B cell (primary cell): ENCODE results near the gene ANKRD33B. TPM values are rescaled to one million over a fixed set of nuclear protein-coding genes. Genes with fewer than 3 reads are reported as not detected.

Source experiments
- ATAC-seq: fragments of 200-7000 bp; cut with Tn5 transposase; one replicate; pipeline ENCODE4 v1.10.0; 2021; ENCODE audit warnings: low read depth, mild to moderate bottlenecking, moderate number of reproducible peaks, moderate library complexity
- CTCF ChIA-PET: fragments of 350-600 bp; sonication (Branson Sonifier 250); formaldehyde crosslinking; loops from one replicate; lab custom pipeline; 2021; ENCODE audit warnings: antibody characterized with exemption, inconsistent platforms; lab: Charles Lee
- POLR2A ChIA-PET: fragments of 350-600 bp; sonication (Branson Sonifier 250); formaldehyde crosslinking; loops from one replicate; lab custom pipeline; 2021; ENCODE audit warnings: antibody characterized with exemption; lab: Charles Lee
- DNase-seq: peaks from one replicate; pipeline ENCODE4 v3.0.0; 2013
- H2AFZ ChIP-seq: 2 replicates; pipeline ENCODE4 v1.6.1; 2012; ENCODE audit warnings: mild to moderate bottlenecking, low read depth, low read length; ENCODE audit not compliant: insufficient read depth, poor library complexity, severe bottlenecking
- H3K27ac ChIP-seq, 2 donors: 1 replicate in 1 of 2; 2 replicates in 1 of 2; pipeline ENCODE4 v1.5.1; 2012 to 2013; ENCODE audit warnings: low read length in 2 of 2, mild to moderate bottlenecking in 2 of 2, moderate library complexity in 1 of 2
- H3K27me3 ChIP-seq, 4 experiments: fragments of 200-600 bp in 1 of 4; sonication (generic) in 1 of 4; replicated peaks in 1 of 4; 1 replicate in 2 of 4; 2 replicates in 2 of 4; pipeline versions ENCODE4 v1.6.1 to v1.7.0; 2013 to 2016; ENCODE audit warnings: low read length in 3 of 4, mild to moderate bottlenecking in 2 of 4, mixed read lengths in 1 of 4, moderate library complexity in 1 of 4; ENCODE audit not compliant: insufficient read depth in 4 of 4, control insufficient read depth in 3 of 4; ENCODE audit errors: control extremely low read depth in 1 of 4
- H3K36me3 ChIP-seq, 2 experiments: replicated peaks in 1 of 2; 1 replicate in 1 of 2; 2 replicates in 1 of 2; pipeline versions ENCODE4 v1.6.1 to v1.7.1; 2013; ENCODE audit warnings: low read length in 1 of 2; ENCODE audit not compliant: insufficient read depth in 2 of 2, control insufficient read depth in 1 of 2; ENCODE audit errors: control extremely low read depth in 1 of 2, extremely low read depth in 1 of 2
- H3K4me1 ChIP-seq, 2 donors: fragments of 200-600 bp in 1 of 2; sonication (generic) in 1 of 2; 1 replicate in 1 of 2; 2 replicates in 1 of 2; pipeline versions ENCODE4 v1.5.1 to v1.6.1; 2013 to 2017; ENCODE audit warnings: low read length in 2 of 2; ENCODE audit not compliant: control insufficient read depth in 2 of 2, insufficient read depth in 2 of 2
- H3K4me2 ChIP-seq: replicated peaks from 2 replicates; pipeline ENCODE3; 2012; ENCODE audit warnings: mild to moderate bottlenecking, low read depth, low read length; ENCODE audit not compliant: poor library complexity, severe bottlenecking
- H3K4me3 ChIP-seq, 5 experiments: fragments of 200-600 bp in 1 of 5; sonication (generic) in 1 of 5; 1 replicate in 3 of 5; 2 replicates in 2 of 5; pipeline versions ENCODE4 v1.5.1 to v1.7.0; 2011 to 2016; ENCODE audit warnings: low read length in 4 of 5, mild to moderate bottlenecking in 4 of 5, low read depth in 2 of 5, control low read depth in 1 of 5, moderate library complexity in 1 of 5; ENCODE audit not compliant: insufficient read depth in 1 of 5; ENCODE audit errors: control extremely low read depth in 1 of 5, extremely low read depth in 1 of 5
- H3K79me2 ChIP-seq: fragments of 200-600 bp; sonication (generic); one replicate; pipeline ENCODE4 v1.6.0; 2016; ENCODE audit warnings: low read length; ENCODE audit not compliant: control insufficient read depth, insufficient read depth
- H3K9ac ChIP-seq: fragments of 200-600 bp; sonication (generic); 2 replicates; pipeline ENCODE4 v1.6.1; 2017; ENCODE audit warnings: mild to moderate bottlenecking, low read length, moderate library complexity
- H3K9me3 ChIP-seq, 3 donors: one replicate each; pipeline versions ENCODE4 v1.6.1 to v1.7.1; 2013; ENCODE audit warnings: low read length in 2 of 3; ENCODE audit not compliant: control insufficient read depth in 2 of 3, insufficient read depth in 1 of 3; ENCODE audit errors: control extremely low read depth in 1 of 3
- H4K20me1 ChIP-seq: 2 replicates; pipeline ENCODE4 v1.6.0; 2012; ENCODE audit warnings: mild to moderate bottlenecking, low read length; ENCODE audit not compliant: insufficient read depth, control insufficient read depth, poor library complexity, severe bottlenecking
- H3K27ac Mint-ChIP-seq: one replicate; pipeline ENCODE4 v1.8.0; 2021; ENCODE audit warnings: mixed read lengths
- H3K27me3 Mint-ChIP-seq: one replicate; pipeline ENCODE4 v1.8.0; 2021; ENCODE audit warnings: mixed read lengths
- H3K4me1 Mint-ChIP-seq: one replicate; pipeline ENCODE4 v1.8.0; 2021; ENCODE audit warnings: mixed read lengths
- H3K4me3 Mint-ChIP-seq: one replicate; pipeline ENCODE4 v1.8.0; 2021; ENCODE audit warnings: mixed read lengths
- H3K9me3 Mint-ChIP-seq: one replicate; pipeline ENCODE4 v1.8.0; 2022; ENCODE audit warnings: mixed read lengths; ENCODE audit not compliant: insufficient read depth
- CTCF ChIP-seq: fragments of 200-600 bp; IDR thresholded peaks from one replicate; pipeline ENCODE4 v1.8.0; 2022; ENCODE audit warnings: antibody characterized with exemption, mild to moderate bottlenecking
- EZH2 ChIP-seq: IDR thresholded peaks from 2 replicates; pipeline ENCODE4 v1.6.1; 2012; ENCODE audit warnings: borderline replicate concordance, low read depth, mild to moderate bottlenecking, moderate library complexity, low read length; ENCODE audit not compliant: insufficient read depth, poor library complexity, severe bottlenecking
- WGBS: methylation state at CpG from one replicate; pipeline ENCODE4 v1.1.5; 2013; ENCODE audit warnings: missing lambda C conversion rate; ENCODE audit not compliant: insufficient coverage; 5-methylcytosine and 5-hydroxymethylcytosine counted together
- intact Hi-C: fragments of 100-400 bp; cut with micrococcal nuclease; formaldehyde crosslinking; loops from one replicate; pipeline ENCODE4 v1.10.0; 2022
- polyA plus RNA-seq: library from polyadenylated mRNA; depleted of rRNA; stranded (reverse); fragments of >200 nt; gene quantifications from 2 replicates; pipeline ENCODE4 v1.2.3, GENCODE V29; 2012
- total RNA-seq, 2 donors: library from RNA; stranded (reverse); fragments of 120-200 nt in 1 of 2; gene quantifications; 1 replicate in 1 of 2; 2 replicates in 1 of 2; pipeline versions ENCODE4 v1.2.3 to v1.2.4, GENCODE V29; 2013 to 2022

Gene ANKRD33B
- total and polyA plus RNA-seq, 2 donors (not counting 1 experiment from before 2014, with no cell fraction given): 2.9 to 23.4 TPM

- ChIA-PET POLR2A (interaction anchor here (1.4 to 2.4 kb wide), 2 partner anchors 12 to 65 kb away, joined by 4 to 10 read pairs; no protein-coding TSS in a partner anchor), CTCF (interaction anchor here (0.7 to 4.6 kb wide), 9 partner anchors 9 to 115 kb away, joined by 3 to 27 read pairs (median 4); no protein-coding TSS in a partner anchor)
- peaks cover 0 to 12% (median 0%) of the 10 kb centered on the region in 3 donors for H3K9me3 ChIP-seq
- intact Hi-C loops: loop anchor here (1.0 kb wide), 1 partner anchor 62 kb away; no protein-coding TSS in a partner anchor
- peaks cover 21% of the 10 kb centered on the region for H4K20me1 ChIP-seq
- no peak for ATAC-seq
- H3K79me2 ChIP-seq: peaks cover 66% of the 10 kb centered on the region
- peak overlapping the region; percentile 59 for H2AFZ ChIP-seq
- DNase-seq: peak; percentile 46
- H3K27me3 ChIP-seq: no peaks in the 10 kb centered on the region
- H3K4me2 ChIP-seq: peak overlapping the region; percentile 99
- peak overlapping the region; percentile 88 for H3K9ac ChIP-seq
- Mint-ChIP-seq H3K9me3 (no peaks in the 10 kb centered on the region), H3K4me3 (peak overlapping the region; percentile 93), H3K4me1 (peaks cover 61% of the 10 kb centered on the region), H3K27me3 (no peaks in the 10 kb centered on the region), H3K27ac (peak overlapping the region; percentile 84)
- peaks cover 42 to 51% of the 10 kb centered on the region in 2 donors for H3K4me1 ChIP-seq
- TF ChIP-seq EZH2 (no peak), CTCF (no peak)
- 35% methylated on average over 5 of the region's 11 CpGs for WGBS
- H3K4me3 ChIP-seq: peak overlapping the region; percentile 64 to 84 (median 75)
- no peaks in the 10 kb centered on the region for H3K36me3 ChIP-seq
- H3K27ac ChIP-seq: peak overlapping the region; percentile 12 to 13
Measured at GRCh38 chr5:10565785-10566542, 2.1 kb downstream of the ANKRD33B start.
